Subcutaneous adipose tissue (tissue), 4 donors: ENCODE measurements around the gene MRPS15. TPM values are rescaled to one million over a fixed set of nuclear protein-coding genes. Genes with fewer than 3 reads are reported as not detected.

Experiments used
- CTCF ChIP-seq: fragments of 450-650 bp; IDR thresholded peaks from one replicate; pipeline ENCODE4 v1.5.1; 2016; ENCODE audit warnings: low read depth, mild to moderate bottlenecking, control low read depth, antibody characterized with exemption, moderate library complexity
- total RNA-seq, 4 donors: library from RNA; depleted of rRNA; stranded (reverse); fragments of >200 nt; gene quantifications; one replicate each; pipeline ENCODE4 v1.1.0, GENCODE V29; 2016

The MRPS15 gene
- total RNA-seq: 10 to 100 TPM; 64.1 to 91.0 (median 85.1) TPM

DNA sequence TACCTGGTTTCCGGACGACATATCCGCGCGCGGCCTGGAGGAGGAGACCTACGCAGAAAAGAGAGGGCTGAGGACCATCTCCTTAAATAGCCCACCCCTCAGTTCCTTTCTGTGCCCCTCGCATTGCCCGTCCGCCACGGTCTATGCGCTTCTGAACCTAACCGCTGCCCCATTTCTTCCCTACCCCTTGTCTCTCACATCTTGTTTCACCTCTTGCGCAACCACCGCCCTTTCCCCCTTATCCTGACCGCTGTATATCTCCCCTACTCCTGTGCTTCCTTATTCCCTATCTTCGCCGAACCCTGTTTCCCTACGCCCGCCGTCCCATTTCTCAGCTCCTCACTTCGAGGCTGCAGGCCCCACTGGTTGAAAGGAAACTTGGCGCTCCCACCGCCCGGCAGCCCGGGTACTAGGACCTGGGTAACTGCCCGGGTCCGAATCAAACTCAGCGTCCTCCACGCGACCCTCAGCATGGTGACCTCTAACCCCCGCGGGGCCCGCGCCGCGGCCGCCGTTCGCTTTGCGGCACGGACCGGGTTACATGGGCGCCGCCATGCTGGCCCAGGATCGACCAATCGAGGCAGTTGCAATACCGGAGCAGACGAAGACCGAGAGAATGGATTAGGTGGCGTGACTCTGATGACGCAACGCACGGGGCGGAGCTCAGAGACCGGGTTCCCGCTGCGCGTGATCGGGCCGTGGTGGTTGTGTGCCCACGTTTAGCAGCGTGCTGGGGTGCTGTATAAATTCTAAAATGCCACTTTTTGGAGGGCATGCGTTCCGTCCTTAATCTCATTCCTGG, at the start of gene MRPS15:
Gene MRPS15, minus strand, starts transcription at position 582 of the 802 bp plus-strand sequence. Its CDS starts 109 bp downstream, at position 473.
- TF ChIP-seq CTCF: no peak

GRCh38 chr1:36512842-36513241, 48.7 kb upstream of the MRPS15 start:
- TF ChIP-seq CTCF: no peak

- TF ChIP-seq CTCF: no peak
These were observed 47.9 kb upstream of the MRPS15 start for GRCh38 chr1:36511804-36512798.

DNA sequence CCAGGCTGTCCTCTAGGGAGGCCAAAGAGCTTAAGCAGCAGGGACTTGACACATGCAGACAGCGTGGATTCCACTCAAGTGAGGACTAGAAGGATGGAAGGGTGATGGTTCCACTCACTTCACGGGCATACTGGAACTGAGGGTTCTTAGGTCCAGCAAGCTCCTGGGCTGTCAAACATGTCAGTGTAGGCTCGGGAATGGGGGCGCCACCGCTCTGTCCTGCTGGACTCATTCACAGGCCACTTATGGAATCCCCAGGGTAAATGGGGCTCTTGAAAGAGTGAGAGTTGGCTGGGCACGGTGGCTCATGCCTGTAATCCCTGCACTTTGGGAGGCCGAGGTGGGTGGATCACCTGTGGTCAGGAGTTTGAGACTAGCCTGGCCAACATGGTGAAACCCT, 46.2 kb upstream of the MRPS15 start:
- TF ChIP-seq CTCF: no peak

GRCh38 chr1:36508257-36508656, 44.1 kb upstream of the MRPS15 start:
- TF ChIP-seq CTCF: no peak

GRCh38 chr1:36506276-36506920, 42.2 kb upstream of the MRPS15 start:
- TF ChIP-seq CTCF: no peak
